Muscle of leg (tissue), 11 donors: Measurements from ENCODE around the gene SLC35F4. TPM values are rescaled to one million over a fixed set of nuclear protein-coding genes. Genes with fewer than 3 reads are reported as not detected.

Experiments
- DNase-seq: peaks from one replicate; pipeline ENCODE4 v3.0.0; 2013
- H3K27ac ChIP-seq: one replicate; pipeline ENCODE4 v1.5.1; 2013; ENCODE audit warnings: mild to moderate bottlenecking, low read length, control low read depth
- H3K27me3 ChIP-seq: one replicate; pipeline ENCODE4 v1.6.1; 2013; ENCODE audit warnings: low read length; ENCODE audit not compliant: control insufficient read depth, insufficient read depth
- H3K36me3 ChIP-seq: one replicate; pipeline ENCODE4 v1.6.1; 2013; ENCODE audit warnings: low read length; ENCODE audit not compliant: control insufficient read depth, insufficient read depth
- H3K4me1 ChIP-seq: one replicate; pipeline ENCODE4 v1.6.1; 2013; ENCODE audit warnings: low read length; ENCODE audit not compliant: control insufficient read depth, insufficient read depth
- H3K4me3 ChIP-seq: one replicate; pipeline ENCODE4 v1.5.1; 2013; ENCODE audit warnings: low read length, control low read depth
- H3K9me3 ChIP-seq: replicated peaks from 2 replicates; pipeline ENCODE4 v1.6.1; 2013; ENCODE audit warnings: low read depth, low read length; ENCODE audit not compliant: control insufficient read depth
- WGBS: methylation state at CpG from one replicate; pipeline ENCODE4 v1.1.5; 2013; ENCODE audit warnings: missing lambda C conversion rate; ENCODE audit not compliant: insufficient coverage; 5-methylcytosine and 5-hydroxymethylcytosine counted together
- polyA plus RNA-seq, 8 donors: library from polyadenylated mRNA; unstranded; fragments of 120-200 nt; gene quantifications; one replicate each; pipeline versions ENCODE4 v1.2.1 to v1.2.3, GENCODE V29; 2013; ENCODE audit warnings: inconsistent platforms in 1 of 8, low replicate concordance in 1 of 8; ENCODE audit not compliant: insufficient read length in 8 of 8, insufficient read depth in 1 of 8
- total RNA-seq: library from RNA; stranded (reverse); fragments of 120-200 nt; gene quantifications from one replicate; pipeline ENCODE4 v1.2.4, GENCODE V29; 2013

The SLC35F4 gene
- total and polyA plus RNA-seq, 9 donors: 0.09 to 0.58 (median 0.32) TPM

GRCh38 chr14:57851354-57851753 lies 14.5 kb downstream of the SLC35F4 start:
- no peaks in the 10 kb centered on the region for H3K4me1 ChIP-seq
- H3K27ac ChIP-seq: no peak overlapping the region
- DNase-seq: no peak
- H3K36me3 ChIP-seq: no peaks in the 10 kb centered on the region
- H3K9me3 ChIP-seq: no peaks in the 10 kb centered on the region
- no peaks in the 10 kb centered on the region for H3K27me3 ChIP-seq
- H3K4me3 ChIP-seq: no peak overlapping the region

- Histone ChIP-seq H3K27ac (no peak overlapping the region), H3K4me3 (no peak overlapping the region), H3K27me3 (no peaks in the 10 kb centered on the region), H3K4me1 (no peaks in the 10 kb centered on the region), H3K9me3 (no peaks in the 10 kb centered on the region), H3K36me3 (no peaks in the 10 kb centered on the region)
- no CpG with 5 or more reads among the region's 3 CpGs for WGBS
- no peak for DNase-seq
These were observed 17.1 kb downstream of the SLC35F4 start for GRCh38 chr14:57848786-57849185.

- peak; percentile 31 for DNase-seq
- Histone ChIP-seq H3K4me1 (no peaks in the 10 kb centered on the region), H3K4me3 (no peak overlapping the region), H3K27ac (peak overlapping the region; percentile 78), H3K36me3 (no peaks in the 10 kb centered on the region), H3K27me3 (no peaks in the 10 kb centered on the region), H3K9me3 (no peaks in the 10 kb centered on the region)
- no CpG with 5 or more reads among the region's 4 CpGs for WGBS
These were observed 17.5 kb downstream of the SLC35F4 start for GRCh38 chr14:57848353-57848752.

- peak overlapping the region; percentile 78 for H3K27ac ChIP-seq
- no peaks in the 10 kb centered on the region for H3K9me3 ChIP-seq
These were observed 18.2 kb downstream of the SLC35F4 start for GRCh38 chr14:57847706-57848105.

GRCh38 chr14:57847096-57847495 lies 18.8 kb downstream of the SLC35F4 start:
- H3K36me3 ChIP-seq: no peaks in the 10 kb centered on the region
- H3K4me1 ChIP-seq: no peaks in the 10 kb centered on the region
- no peak overlapping the region for H3K4me3 ChIP-seq
- H3K9me3 ChIP-seq: no peaks in the 10 kb centered on the region
- peak overlapping the region; percentile 78 for H3K27ac ChIP-seq
- no peaks in the 10 kb centered on the region for H3K27me3 ChIP-seq
- DNase-seq: peak; percentile 58

More at GRCh38 chr14:57847706-57848105, 18.2 kb downstream of the SLC35F4 start:
- Histone ChIP-seq H3K27me3 (no peaks in the 10 kb centered on the region), H3K4me3 (no peak overlapping the region), H3K4me1 (no peaks in the 10 kb centered on the region), H3K36me3 (no peaks in the 10 kb centered on the region)
- no CpG with 5 or more reads among the region's 2 CpGs for WGBS
- DNase-seq: peak; percentile 34

- H3K27ac ChIP-seq: peak overlapping the region; percentile 78
These were observed 19.3 kb downstream of the SLC35F4 start for GRCh38 chr14:57846596-57846995.

GRCh38 chr14:57845802-57846531 lies 19.9 kb downstream of the SLC35F4 start:
- no peak overlapping the region for H3K4me3 ChIP-seq
- H3K27ac ChIP-seq: peak overlapping the region; percentile 78
- H3K4me1 ChIP-seq: no peaks in the 10 kb centered on the region
- DNase-seq: peak; percentile 96
- H3K9me3 ChIP-seq: no peaks in the 10 kb centered on the region
- no peaks in the 10 kb centered on the region for H3K36me3 ChIP-seq
- no CpG with 5 or more reads among the region's 3 CpGs for WGBS
- H3K27me3 ChIP-seq: no peaks in the 10 kb centered on the region

More at GRCh38 chr14:57846596-57846995, 19.3 kb downstream of the SLC35F4 start:
- Histone ChIP-seq H3K4me3 (no peak overlapping the region), H3K27me3 (no peaks in the 10 kb centered on the region), H3K4me1 (no peaks in the 10 kb centered on the region), H3K9me3 (no peaks in the 10 kb centered on the region), H3K36me3 (no peaks in the 10 kb centered on the region)
- WGBS: no CpG with 5 or more reads among the region's 2 CpGs
- DNase-seq: peak; percentile 94

- Histone ChIP-seq H3K36me3 (no peaks in the 10 kb centered on the region), H3K27me3 (no peaks in the 10 kb centered on the region), H3K9me3 (no peaks in the 10 kb centered on the region), H3K4me1 (no peaks in the 10 kb centered on the region), H3K27ac (peak overlapping the region; percentile 78), H3K4me3 (no peak overlapping the region)
- no CpG with 5 or more reads among the region's 3 CpGs for WGBS
- DNase-seq: no peak
These were observed 20.6 kb downstream of the SLC35F4 start for GRCh38 chr14:57845316-57845715.

- Histone ChIP-seq H3K4me1 (peaks cover 3% of the 10 kb centered on the region), H3K36me3 (no peaks in the 10 kb centered on the region), H3K9me3 (no peaks in the 10 kb centered on the region), H3K4me3 (no peak overlapping the region), H3K27ac (no peak overlapping the region), H3K27me3 (no peaks in the 10 kb centered on the region)
- 100% methylated on average over 1 of the region's 8 CpGs for WGBS
- no peak for DNase-seq
These were observed 28.6 kb downstream of the SLC35F4 start for GRCh38 chr14:57837267-57837666.

GRCh38 chr14:57835766-57836165 lies 30.1 kb downstream of the SLC35F4 start:
- H3K9me3 ChIP-seq: no peaks in the 10 kb centered on the region
- no peaks in the 10 kb centered on the region for H3K27me3 ChIP-seq
- H3K27ac ChIP-seq: no peak overlapping the region
- no peak overlapping the region for H3K4me3 ChIP-seq
- H3K36me3 ChIP-seq: no peaks in the 10 kb centered on the region
- H3K4me1 ChIP-seq: peaks cover 3% of the 10 kb centered on the region
- DNase-seq: peak; percentile 36
- WGBS: 50% methylated on average over 1 of the region's 2 CpGs

GRCh38 chr14:57834961-57835360 lies 30.9 kb downstream of the SLC35F4 start:
- no CpG with 5 or more reads among the region's 3 CpGs for WGBS
- H3K27me3 ChIP-seq: no peaks in the 10 kb centered on the region
- DNase-seq: no peak
- no peak overlapping the region for H3K27ac ChIP-seq
- H3K36me3 ChIP-seq: no peaks in the 10 kb centered on the region
- no peak overlapping the region for H3K4me3 ChIP-seq
- no peaks in the 10 kb centered on the region for H3K9me3 ChIP-seq
- H3K4me1 ChIP-seq: peaks cover 3% of the 10 kb centered on the region
